GM19035 (cell line): ENCODE data around the gene LIMA1.
A peak's percentile ranks its signal among the peaks of the same experiment; 100 is the strongest.
"Not testable (repeated sequence)": the region's sequence is repeated elsewhere in the genome, so short reads cannot be mapped to it uniquely, and the experiment has no call there.

ENCODE experiments used
- ATAC-seq: cut with Tn5 transposase; IDR thresholded peaks from one replicate; pipeline ENCODE4 v1.9.1; 2021; ENCODE audit not compliant: unreplicated experiment

The LIMA1 gene

GRCh38 chr12:50283229-50283923 lies at the start of gene LIMA1:
TSS of gene LIMA1 (minus strand) at chr12:50283520. CDS start at chr12:50248751, 34,769 bp downstream.
- ATAC-seq: peak; percentile 91

GRCh38 chr12:50331745-50332144 lies 48.4 kb upstream of the LIMA1 start:
- ATAC-seq: no peak

- not testable (repeated sequence) for ATAC-seq
Measured at GRCh38 chr12:50328664-50329063, 45.3 kb upstream of the LIMA1 start.

- no peak for ATAC-seq
Measured at GRCh38 chr12:50326590-50327284, 43.4 kb upstream of the LIMA1 start.

GRCh38 chr12:50325890-50326391 lies 42.6 kb upstream of the LIMA1 start:
- ATAC-seq: no peak

- ATAC-seq: not testable (repeated sequence)
Measured at GRCh38 chr12:50324770-50325169, 41.5 kb upstream of the LIMA1 start.

- not testable (repeated sequence) for ATAC-seq
Measured at GRCh38 chr12:50324077-50324476, 40.8 kb upstream of the LIMA1 start.

DNA sequence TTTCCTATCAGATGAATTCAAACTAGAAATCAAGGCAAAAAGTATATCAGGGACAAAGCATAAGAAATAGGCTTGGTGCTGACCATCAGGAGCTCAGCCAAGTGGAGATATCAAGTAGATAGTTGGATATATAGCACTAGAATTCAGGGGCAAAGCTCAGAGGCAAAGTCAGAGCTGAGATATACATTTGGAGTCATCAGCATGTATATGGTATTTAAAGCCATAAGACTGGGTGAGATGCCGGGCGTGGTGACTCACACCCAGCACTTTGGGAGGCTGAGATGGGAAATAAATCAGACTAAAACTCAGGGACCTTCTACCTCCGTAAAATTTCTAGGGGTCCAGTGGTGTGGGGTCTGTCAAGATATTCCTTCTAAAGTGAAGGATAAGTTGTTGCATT lies 38.9 kb upstream of the LIMA1 start:
- no peak for ATAC-seq

DNA sequence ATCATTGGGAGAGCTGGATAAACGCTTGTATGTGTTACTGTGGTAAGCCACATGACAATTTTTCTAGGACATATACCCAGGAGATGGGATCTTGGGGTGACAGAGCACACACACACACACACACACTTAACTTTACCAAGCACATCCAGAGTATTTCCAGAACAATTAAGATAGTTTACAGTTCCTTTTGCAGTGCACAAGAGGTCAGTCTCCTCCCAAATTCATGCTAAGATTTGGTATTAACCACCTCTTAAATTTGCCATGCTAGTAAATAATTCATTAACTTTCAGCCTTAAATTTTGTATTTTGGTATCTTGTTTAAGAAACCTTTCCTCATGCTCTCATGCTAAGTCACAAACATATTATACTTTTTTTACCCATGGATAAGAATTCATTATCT lies 33.9 kb upstream of the LIMA1 start:
- no peak for ATAC-seq

- ATAC-seq: no peak
Measured at GRCh38 chr12:50315803-50316202, 32.5 kb upstream of the LIMA1 start.

- no peak for ATAC-seq
Measured at GRCh38 chr12:50314636-50315312, 31.5 kb upstream of the LIMA1 start.

- ATAC-seq: not testable (repeated sequence)
Measured at GRCh38 chr12:50313971-50314370, 30.7 kb upstream of the LIMA1 start.

GRCh38 chr12:50313256-50313931 lies 30.1 kb upstream of the LIMA1 start:
- no peak for ATAC-seq

- ATAC-seq: not testable (repeated sequence)
Measured at GRCh38 chr12:50311858-50312609, 28.7 kb upstream of the LIMA1 start.

DNA sequence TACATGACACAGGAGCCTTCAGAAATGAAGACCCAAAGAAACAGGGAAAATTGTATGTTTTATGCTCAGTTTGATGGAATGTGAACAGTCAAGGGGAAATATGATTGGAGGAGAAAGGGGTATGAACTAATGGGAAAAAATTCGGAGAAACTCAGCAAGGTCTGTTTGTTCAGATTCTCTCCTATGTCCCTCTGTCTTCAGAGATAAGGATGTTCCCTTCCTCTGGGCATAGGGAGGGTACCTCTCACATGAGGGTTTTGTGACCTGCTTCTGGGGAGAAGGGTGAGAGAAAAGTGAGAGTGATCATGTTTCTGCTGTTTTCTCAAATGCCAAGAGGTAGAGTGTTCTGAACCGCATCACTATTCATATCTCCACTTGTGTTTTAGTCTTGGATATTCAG lies 26.6 kb upstream of the LIMA1 start:
- ATAC-seq: no peak

GRCh38 chr12:50302686-50303085 lies 19.4 kb upstream of the LIMA1 start:
- ATAC-seq: no peak

DNA sequence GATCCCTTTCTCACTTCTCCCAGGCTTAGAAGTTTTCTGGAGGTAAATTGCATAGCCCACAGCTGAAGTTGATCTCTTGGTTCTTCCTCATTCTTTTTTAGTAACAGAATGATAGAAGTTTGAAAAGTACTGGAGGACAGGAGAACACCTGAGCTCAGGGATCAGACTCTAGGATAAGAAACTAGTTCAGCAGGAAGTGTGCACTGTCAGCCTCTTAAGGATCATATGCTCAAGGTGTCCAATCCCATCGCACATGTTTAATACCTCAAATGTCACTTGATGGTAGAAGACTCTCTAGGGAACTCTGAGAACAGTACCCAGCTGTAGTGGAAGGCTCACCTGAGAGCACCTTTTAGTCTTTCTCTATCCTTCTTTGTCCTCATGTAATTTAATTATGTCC lies 14.7 kb upstream of the LIMA1 start:
- no peak for ATAC-seq

DNA sequence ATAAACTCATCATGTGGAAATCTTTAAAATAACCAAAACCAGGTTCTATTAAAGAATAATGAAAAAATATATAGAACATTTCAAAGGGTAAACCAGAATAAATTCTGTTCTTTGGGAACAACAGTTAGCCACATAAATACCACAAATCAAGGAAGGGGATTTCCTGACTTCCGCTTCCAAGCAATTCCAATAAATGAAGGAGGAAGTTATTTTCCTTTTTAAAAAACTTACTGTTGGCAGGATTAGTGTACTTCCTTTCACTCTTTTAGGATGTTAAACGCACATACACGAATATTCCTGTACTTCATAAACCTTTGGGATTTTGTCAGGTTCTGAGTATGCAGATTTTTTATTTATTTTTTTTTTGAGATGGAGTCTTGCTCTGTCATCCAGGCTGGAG lies 13.7 kb upstream of the LIMA1 start:
- no peak for ATAC-seq

GRCh38 chr12:50296554-50296953 lies 13.2 kb upstream of the LIMA1 start:
- ATAC-seq: no peak

DNA sequence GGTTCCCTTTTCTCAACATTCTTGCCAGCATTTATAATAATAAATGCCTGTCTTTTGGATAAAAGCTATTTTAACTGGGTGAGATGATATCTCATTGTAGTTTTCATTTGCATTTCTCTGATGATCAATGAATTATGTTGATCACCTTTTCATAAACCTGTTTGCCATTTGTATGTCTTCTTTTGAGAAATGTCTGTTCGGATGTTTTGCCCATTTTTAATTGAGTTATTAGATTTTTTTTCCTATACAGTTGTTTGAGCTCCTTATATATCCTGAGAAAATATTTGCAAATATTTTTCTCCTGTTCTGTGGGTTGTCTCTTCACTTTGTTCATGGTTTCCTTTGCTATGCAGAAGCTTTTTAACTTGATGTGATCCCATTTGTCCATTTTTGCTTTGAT lies 8.1 kb upstream of the LIMA1 start:
- ATAC-seq: no peak

- not testable (repeated sequence) for ATAC-seq
Measured at GRCh38 chr12:50290692-50291091, 7.4 kb upstream of the LIMA1 start.
